NCI-H526 (cell line): ENCODE measurements around the gene TCF19.
"Not testable (repeated sequence)": the region's sequence is repeated elsewhere in the genome, so short reads cannot be mapped to it uniquely, and the experiment has no call there.

ENCODE experiments used
- DNase-seq, 2 experiments: peaks; one replicate each; lab custom pipeline; 2025; lab: John Stamatoyannopoulos, UW

TCF19 gene

GRCh38 chr6:31183287-31183686 lies 24.9 kb downstream of the TCF19 start:
- DNase-seq: not testable (repeated sequence)

- not testable (repeated sequence) for DNase-seq
Measured at GRCh38 chr6:31183859-31184258, 25.5 kb downstream of the TCF19 start.

- DNase-seq: not testable (repeated sequence)
Measured at GRCh38 chr6:31185695-31186051, 27.3 kb downstream of the TCF19 start.

GRCh38 chr6:31186052-31186734 lies 27.8 kb downstream of the TCF19 start:
- DNase-seq: no peak

GRCh38 chr6:31187780-31188194 lies 29.4 kb downstream of the TCF19 start:
- no peak for DNase-seq

GRCh38 chr6:31189223-31189622 lies 30.8 kb downstream of the TCF19 start:
- not testable (repeated sequence) for DNase-seq

- DNase-seq: no peak
Measured at GRCh38 chr6:31190488-31190887, 32.1 kb downstream of the TCF19 start.

GRCh38 chr6:31192431-31193105 lies 34.2 kb downstream of the TCF19 start:
- peak; percentile 77 to 86 for DNase-seq

- peak in 1 of 2 experiments; percentile 22 for DNase-seq
Measured at GRCh38 chr6:31193206-31193605, 34.8 kb downstream of the TCF19 start.

GRCh38 chr6:31194061-31194834 lies 35.9 kb downstream of the TCF19 start:
- DNase-seq: no peak

GRCh38 chr6:31195308-31195979 lies 37.1 kb downstream of the TCF19 start:
- DNase-seq: not testable (repeated sequence)

GRCh38 chr6:31196251-31197022 lies 38.0 kb downstream of the TCF19 start:
- not testable (repeated sequence) for DNase-seq

- peak; percentile 83 to 98 for DNase-seq
Measured at GRCh38 chr6:31197559-31198305, 39.3 kb downstream of the TCF19 start.

- DNase-seq: not testable (repeated sequence)
Measured at GRCh38 chr6:31199105-31199452, 40.7 kb downstream of the TCF19 start.

GRCh38 chr6:31202259-31203166 lies 44.1 kb downstream of the TCF19 start:
- peak; percentile 32 to 40 for DNase-seq

- DNase-seq: peak; percentile 89 to 96
Measured at GRCh38 chr6:31203345-31203979, 45.1 kb downstream of the TCF19 start.

- DNase-seq: no peak
Measured at GRCh38 chr6:31204751-31205145, 46.4 kb downstream of the TCF19 start.

- no peak for DNase-seq
Measured at GRCh38 chr6:31205638-31206037, 47.2 kb downstream of the TCF19 start.

- no peak for DNase-seq
Measured at GRCh38 chr6:31208506-31208905, 50.1 kb downstream of the TCF19 start.
